Left forelimb (tissue), 1 donor: ENCODE measurements around the gene HOXB1.

Experiments
- DNase-seq: peaks from one replicate; pipeline ENCODE4 v3.0.0-alpha.2; 2018; ENCODE audit warnings: low spot score

The HOXB1 gene

GRCh38 chr17:48554412-48555257, 23.8 kb upstream of the HOXB1 start:
- no peak for DNase-seq

- DNase-seq, result no peak
Observed at GRCh38 chr17:48553826-48554225, 23.0 kb upstream of the HOXB1 start.

DNA sequence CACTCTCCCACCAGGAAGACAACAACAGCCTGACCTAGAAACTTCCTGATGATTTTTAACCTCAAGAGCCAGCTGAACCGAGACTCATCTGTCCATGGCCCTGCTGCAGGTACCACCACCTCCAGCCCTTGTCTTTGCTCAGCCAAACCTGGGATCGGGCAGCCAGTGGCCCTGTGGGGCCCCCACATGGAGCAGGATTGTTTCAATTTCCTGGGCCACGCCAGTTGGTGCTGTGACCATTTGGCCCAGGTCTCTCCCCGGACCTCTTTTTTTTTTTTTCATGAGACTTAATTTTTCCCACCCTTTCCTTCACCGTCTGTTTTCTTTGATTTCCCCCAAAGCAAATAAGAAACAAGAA, 22.4 kb upstream of the HOXB1 start:
- DNase-seq, result no peak

- DNase-seq, result no peak
Observed at GRCh38 chr17:48552466-48553189, 21.8 kb upstream of the HOXB1 start.

- DNase-seq, result no peak
Observed at GRCh38 chr17:48551596-48552465, 21.0 kb upstream of the HOXB1 start.

DNA sequence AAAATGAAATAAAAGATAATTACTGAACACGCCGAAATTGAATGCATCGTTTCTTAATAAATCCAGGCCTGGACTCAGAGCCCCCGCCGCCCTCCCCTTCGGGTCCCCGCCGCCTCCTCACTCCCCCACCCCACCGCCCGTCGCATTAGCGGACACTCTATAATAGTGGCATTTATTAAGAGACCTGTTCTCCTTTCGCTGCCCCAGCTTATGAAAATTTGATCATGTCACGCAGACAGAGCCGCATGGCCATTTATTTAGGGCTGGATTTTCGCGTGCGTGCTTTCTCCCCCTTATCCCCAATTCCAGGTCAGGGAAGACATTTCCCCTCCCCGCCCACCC, 20.4 kb upstream of the HOXB1 start:
- no peak for DNase-seq

DNA sequence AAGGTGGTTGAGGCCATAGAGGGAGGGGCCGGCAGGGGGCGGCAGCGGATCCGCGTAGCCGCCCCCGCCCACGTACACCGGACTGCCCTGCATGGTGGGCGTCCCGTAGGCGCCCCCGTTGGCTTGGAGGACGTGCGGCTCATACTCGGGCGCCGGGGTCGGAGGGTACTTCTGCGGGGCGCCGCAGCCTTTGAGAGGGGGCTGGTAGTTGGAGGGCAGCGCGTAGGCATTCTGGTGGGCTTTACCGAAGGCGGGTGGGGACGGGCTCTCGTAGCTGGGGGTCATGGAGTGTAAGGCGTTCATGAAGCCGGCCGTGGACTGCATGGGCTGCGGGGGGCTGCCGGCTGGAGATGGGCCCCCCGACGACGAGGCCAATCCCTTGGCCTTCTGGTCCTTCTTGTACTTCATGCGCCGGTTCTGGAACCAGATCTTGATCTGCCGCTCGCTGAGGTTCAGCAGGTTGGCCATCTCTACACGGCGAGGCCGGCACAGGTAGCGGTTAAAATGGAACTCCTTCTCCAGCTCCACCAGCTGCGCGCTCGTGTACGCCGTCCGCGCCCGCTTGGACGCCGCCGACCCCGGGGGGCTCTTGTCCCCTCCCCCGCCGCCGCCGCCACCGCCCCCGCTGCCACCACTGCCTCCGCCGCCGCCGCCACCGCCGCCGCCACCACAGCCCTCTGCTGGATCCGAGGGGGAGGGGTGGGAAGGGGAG, 19.8 kb upstream of the HOXB1 start:
- no peak for DNase-seq

GRCh38 chr17:48549914-48550501, 19.2 kb upstream of the HOXB1 start:
- DNase-seq, result no peak

GRCh38 chr17:48549281-48549630, 18.4 kb upstream of the HOXB1 start:
- DNase-seq, result no peak

DNA sequence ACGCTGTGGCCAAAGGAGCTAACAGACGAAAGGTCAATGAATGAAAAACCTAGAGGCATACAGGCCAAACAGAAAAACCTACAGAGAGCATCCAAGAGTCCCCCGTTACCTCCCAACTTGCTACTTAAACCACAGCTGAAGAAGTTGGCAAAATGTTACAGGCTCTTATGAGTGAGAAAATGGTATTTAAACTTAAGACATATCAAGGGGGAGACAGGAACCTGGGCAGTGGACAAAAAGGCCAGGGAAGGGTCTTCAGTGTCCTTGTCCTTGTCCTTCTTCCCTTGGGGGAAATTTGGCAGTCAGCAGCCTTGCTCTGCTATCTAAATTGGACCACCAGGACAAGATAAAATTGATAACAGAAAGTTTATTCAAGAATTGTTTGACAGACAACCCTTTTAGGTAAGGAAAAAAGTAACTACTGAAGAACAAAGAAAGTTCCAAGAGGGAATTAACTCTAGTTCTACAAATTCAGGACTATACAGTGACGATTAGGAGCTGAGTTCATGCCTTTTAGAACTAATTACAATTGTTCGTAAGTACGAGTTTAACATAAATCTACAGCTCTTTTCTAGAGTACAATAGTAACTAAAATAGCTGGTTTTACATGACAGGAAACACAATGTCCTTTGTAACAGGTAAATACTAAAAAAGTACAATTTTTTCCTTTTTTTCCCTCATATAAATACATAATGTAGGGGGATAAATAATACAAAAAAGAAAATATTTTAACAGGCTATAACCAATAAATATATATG, 17.9 kb upstream of the HOXB1 start:
- no peak for DNase-seq

DNA sequence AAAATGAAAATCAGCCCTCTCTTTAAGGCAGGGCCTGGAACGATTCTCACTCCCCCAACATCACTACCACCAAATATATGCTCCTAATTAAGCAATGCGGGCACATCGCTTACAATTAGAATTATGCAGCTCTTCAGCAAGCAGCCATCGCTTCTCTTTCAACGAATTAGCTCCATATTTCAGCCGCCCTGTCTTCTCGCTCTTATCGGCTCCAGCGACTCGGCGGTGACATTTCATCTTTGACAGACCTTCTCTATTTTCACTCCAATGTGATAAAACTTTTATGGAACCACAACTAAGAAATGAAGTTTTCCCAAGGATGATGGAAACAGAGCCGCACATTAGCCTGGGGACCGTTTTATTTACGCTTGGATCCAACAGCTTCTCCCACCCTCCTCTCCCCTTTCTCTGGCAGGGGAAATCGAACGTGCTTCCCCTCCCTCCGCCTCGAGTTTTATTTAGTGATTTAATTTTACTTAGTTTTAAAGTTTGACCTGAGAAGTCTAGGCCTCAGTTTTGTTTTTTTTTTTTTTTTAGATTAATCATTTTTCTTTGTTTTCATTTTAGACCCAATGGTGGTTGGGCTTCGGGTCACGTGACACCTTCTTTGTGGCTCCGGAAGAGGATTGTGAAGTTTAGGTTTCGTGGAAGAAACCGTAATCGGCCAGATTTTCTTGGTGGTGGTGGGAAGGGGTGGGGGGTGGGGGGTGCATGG, 17.2 kb upstream of the HOXB1 start:
- no peak for DNase-seq

DNA sequence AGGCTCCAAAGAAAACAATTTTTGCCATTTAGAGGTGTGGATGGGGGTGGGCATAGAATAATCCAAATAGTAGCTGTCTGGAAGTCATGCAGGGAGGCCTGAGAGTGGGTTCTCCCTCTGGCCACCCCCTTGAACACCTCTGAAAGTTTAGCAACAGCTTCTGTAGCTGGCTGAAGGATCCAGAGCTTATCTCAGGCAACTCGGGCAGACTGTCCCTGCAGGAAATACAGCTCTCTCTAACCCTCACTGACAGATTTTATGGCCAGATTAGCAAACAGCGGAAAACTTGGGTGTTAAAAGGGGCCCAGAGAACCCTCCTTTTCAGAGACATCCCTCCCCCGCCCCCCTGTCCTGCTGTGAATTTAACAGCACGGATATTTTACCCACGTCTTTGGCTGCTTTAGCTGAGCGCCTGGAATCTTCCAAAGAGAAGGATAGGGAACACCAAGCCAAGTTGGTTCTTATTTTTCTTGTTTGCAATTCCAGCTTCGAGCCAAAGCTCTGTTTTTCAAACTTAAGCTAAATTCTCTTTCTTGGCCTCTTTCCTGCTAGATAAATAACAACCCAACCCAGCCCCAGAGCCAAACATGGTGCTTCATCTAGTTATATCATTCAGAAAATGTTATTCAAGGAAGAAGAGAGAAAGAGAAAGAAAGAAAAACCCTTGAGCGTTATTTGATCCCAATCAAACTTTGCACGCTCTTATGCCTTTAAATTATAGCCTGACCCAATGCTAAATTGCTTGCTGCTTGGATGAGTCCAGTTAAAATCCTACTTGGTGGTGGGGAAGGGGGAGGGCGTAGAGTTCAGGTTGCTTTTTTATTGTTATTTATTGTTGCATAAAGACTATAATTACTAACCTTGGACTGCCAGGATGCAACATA, 16.4 kb upstream of the HOXB1 start:
- DNase-seq, result no peak

- DNase-seq, result no peak
Observed at GRCh38 chr17:48546137-48546923, 15.5 kb upstream of the HOXB1 start.

- DNase-seq, result no peak
Observed at GRCh38 chr17:48545539-48545938, 14.7 kb upstream of the HOXB1 start.

DNA sequence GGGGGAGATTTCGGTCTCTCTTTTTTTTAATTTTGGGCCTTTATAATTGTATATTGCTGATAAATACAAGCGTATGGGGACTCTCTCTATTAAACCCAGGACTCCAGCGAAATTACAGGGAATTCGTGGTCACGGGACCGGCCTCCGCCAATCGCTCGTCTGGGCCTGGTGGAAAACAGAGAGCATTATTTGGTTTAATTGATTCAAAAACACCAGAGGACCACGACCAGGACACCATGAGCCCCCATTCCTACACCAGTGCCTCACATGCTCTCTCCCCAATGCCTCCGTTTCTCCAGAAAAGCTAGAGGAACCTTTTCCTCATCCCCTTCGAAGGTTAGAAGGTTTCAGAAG, 14.2 kb upstream of the HOXB1 start, which contains the start of gene HOXB2:
Gene HOXB2, minus strand, starts transcription at position 88 of the 354 bp plus-strand sequence. CDS start 198 bp downstream, outside the sequence.
- DNase-seq, result no peak

DNA sequence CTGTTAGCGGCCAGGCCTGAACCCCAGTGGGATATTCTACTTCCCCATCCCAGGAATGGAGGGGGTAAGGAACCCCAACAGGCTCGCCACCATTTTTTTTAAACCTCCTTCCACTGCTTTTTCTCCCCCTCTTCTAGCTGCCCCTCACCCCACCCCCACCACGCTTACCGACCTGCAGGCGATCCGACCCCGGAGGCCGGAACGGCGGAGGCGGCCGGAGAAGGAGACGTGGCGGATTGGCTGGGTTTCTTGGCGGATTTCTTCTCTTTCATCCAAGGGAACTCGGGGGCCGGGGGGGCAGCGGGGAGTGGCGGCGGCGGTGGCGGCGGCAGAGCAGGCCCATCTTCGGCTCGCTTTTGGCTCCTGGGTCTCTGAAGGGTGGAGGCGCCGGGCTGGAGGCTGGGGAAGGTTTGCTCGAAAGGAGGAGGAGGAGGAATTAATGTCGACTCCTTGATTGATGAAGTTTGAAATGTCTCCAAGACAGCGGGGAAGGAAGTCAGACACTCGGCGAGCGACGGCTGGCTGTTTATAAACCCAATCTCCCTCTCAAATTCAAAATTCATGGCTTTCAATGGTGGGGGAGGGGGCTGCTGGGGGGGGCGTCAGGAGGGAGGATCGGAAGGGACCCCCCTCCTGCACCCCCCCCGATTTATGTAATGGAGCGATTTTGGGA, 13.7 kb upstream of the HOXB1 start:
- peak; percentile 83 for DNase-seq

DNA sequence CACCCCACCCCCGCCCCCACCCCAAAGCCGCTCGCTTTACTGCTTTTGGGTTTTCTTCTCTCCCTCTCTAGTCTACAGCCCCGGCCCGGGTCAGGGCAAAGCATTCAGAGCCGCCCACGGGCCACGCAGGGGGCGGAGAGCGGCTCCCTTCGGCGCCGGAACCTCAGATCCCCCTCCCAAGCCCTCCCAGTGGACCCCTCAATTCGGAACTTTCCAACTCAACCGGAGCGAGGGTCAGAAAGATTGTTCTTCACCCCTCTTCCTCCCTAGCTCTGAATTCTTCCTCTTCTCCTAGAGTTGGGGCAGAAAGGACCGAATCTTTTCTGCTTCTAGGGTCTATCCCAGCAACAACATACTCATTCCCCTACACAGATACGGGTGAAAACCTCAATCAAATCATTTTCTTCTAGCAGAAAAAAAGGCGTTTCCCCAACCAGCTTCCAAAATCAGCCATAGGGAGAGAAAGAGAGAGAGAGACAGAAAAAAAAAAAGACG, 13.1 kb upstream of the HOXB1 start:
- DNase-seq, result no peak
